C4-2B (cell line): ENCODE measurements around the gene QRICH2.

Source experiments
- CTCF ChIP-seq: fragments of 450-650 bp; conservative IDR thresholded peaks from 2 replicates; pipeline ENCODE4 v1.5.1; 2017; ENCODE audit warnings: mild to moderate bottlenecking
- ZFX ChIP-seq: fragments of 450-650 bp; IDR thresholded peaks from 2 replicates; pipeline ENCODE4 v1.6.1; 2017

- TF ChIP-seq CTCF (no peak), ZFX (no peak)
Measured at GRCh38 chr17:76309461-76309860, 1.4 kb upstream of the QRICH2 start.
